Upper lobe of left lung (tissue), 4 donors: Measurements from ENCODE around the gene MYOM3.

Experiments used
- CTCF ChIP-seq, 6 experiments: fragments of 450-650 bp in 4 of 6; fragments of 200-600 bp in 2 of 6; sonication (generic) in 2 of 6; IDR thresholded peaks; one replicate each; pipeline ENCODE4 v1.5.1; 2016 to 2019; ENCODE audit warnings: antibody characterized with exemption in 6 of 6
- EP300 ChIP-seq, 4 donors: sonication (generic); formaldehyde crosslinking; IDR thresholded peaks; one replicate each; pipeline ENCODE4 v1.5.1; 2017; ENCODE audit warnings: antibody characterized with exemption in 4 of 4, control low read depth in 2 of 4
- POLR2A ChIP-seq, 4 donors: fragments of 450-650 bp; IDR thresholded peaks; one replicate each; pipeline ENCODE4 v1.5.1; 2016 to 2017; ENCODE audit warnings: antibody characterized with exemption in 4 of 4, mild to moderate bottlenecking in 2 of 4

GRCh38 chr1:24119859-24120756 is 8.2 kb upstream of the MYOM3 start:
- no peak for TF ChIP-seq CTCF (IDR thresholded peaks at IDR 0.05)
- no peak for TF ChIP-seq POLR2A (IDR thresholded peaks at IDR 0.05)
- TF ChIP-seq EP300 (IDR thresholded peaks at IDR 0.05), result no peak
